ENCODE results near the gene IL17A.

The IL17A gene

DNA sequence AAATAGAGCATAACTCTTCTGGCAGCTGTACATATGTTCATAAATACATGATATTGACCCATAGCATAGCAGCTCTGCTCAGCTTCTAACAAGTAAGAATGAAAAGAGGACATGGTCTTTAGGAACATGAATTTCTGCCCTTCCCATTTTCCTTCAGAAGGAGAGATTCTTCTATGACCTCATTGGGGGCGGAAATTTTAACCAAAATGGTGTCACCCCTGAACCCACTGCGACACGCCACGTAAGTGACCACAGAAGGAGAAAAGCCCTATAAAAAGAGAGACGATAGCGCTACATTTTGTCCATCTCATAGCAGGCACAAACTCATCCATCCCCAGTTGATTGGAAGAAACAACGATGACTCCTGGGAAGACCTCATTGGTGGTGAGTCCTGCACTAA lies at the start of gene IL17A:
Gene IL17A, plus strand, starts transcription at position 301 of the 400 bp plus-strand sequence. Its CDS starts 57 bp downstream, at position 358.
- DNase-seq: no peak

- no peak for DNase-seq
Observed at GRCh38 chr6:52136934-52137467, 49.2 kb upstream of the IL17A start.

DNA sequence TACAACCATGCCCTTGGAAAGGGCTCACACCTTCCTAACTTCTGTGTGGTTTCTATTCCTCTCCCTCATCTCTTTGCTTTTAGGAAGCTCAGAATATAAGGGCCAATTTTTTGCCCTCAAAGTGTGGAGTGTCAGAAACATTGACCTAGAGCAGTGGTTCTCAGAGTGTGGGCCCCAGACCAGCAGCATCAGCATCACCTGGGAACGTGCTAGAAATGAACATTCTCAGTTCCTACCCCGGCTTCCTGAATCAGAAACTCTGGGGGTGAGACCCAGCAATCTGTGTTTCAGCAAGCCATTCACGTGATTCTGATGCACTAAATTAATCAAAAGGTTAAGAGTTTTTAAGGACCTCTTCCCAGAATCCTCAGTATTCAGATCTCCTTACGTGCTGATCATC lies 47.9 kb upstream of the IL17A start:
- DNase-seq: no peak

GRCh38 chr6:52139985-52140680 lies 46.0 kb upstream of the IL17A start:
- DNase-seq: no peak

DNA sequence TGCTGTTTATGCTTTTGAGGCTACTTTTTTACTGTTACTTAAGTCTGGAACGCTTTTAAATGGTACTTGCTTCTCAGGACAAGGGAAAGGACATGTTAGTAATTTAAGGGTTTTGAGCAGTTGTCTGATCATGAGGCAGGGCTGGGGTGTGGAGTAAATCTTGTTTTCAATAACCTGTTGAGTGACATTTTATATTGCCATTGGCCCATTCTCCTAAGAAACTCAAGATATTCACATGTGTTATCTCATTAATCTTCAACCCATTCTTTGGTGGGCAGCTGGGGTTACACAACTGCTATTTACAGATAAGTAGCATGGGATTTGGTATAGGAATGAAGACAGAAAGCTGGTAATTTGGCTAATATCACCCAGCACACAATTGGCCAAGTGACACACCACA lies 44.6 kb upstream of the IL17A start:
- DNase-seq: no peak

GRCh38 chr6:52142556-52142955 lies 43.6 kb upstream of the IL17A start:
- no peak for DNase-seq

GRCh38 chr6:52143551-52143950 lies 42.6 kb upstream of the IL17A start:
- no peak for DNase-seq

DNA sequence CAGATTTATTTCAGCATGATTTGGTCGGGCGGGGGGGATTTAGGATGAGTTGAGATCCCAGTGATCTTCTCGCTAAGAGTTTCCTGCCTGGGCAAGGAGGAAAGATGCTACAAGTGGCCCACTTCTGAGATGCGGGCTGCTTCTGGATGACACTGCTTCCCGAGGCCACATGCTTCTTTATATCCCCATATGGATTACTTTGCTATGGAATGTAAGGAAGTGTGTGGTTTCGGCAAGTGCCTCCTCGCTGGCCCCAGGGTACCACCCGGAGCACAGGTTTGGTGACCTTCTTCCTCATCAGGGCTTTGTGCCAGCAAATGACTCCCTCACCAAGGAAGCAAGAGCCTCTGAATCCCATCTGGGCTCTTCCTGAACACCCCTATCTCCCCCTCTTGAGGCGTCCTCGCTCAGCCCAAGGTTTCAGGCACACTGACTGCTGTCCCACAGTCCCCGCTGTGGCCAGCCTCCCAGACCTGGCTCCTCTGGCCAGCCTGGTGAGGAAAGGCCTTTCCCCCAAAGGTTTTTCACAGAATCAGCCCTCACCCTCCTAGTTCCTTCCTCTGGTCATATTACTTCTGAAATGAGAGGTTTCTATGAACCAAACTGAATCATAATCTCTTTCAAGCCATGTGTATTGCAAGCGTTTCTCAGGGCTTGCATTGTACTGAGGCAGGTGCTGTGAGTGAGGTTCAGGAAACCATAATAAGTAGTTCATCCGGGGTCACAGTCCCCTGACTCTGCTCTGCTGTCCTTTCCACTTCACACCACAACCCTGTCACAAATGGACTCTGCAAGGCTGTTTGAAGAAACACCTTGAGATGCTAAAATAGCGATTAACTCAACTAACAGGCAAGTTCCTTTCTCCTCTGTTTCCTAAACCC lies 41.7 kb upstream of the IL17A start:
- DNase-seq: no peak

DNA sequence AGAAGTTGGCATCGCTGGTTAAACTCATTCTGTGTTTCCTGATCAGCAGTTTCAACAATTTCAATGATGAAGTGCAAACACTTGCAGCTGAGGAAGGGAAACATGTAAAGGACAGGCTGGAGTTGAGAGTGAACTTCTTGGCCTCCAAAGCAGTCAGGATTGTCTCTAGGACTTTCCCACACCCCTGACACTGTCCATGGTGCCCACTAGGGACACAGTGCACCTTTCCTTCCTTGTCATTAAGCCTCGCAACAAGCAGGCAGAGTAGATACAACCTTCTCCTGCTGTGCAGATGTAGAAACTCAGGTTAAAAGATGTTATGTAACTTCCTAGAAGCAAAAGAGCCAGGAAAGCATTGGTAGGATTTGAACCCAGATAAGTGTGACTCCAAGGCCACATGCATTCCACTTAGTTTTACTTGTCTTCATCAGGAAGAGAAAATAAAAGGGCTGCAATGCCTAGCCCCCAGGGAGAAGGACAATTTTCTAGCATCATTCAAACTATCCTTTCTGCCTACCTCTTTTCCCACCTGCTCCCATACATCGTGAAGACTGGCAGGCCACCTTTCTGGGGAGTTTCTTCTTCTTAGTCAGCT lies 39.2 kb upstream of the IL17A start:
- no peak for DNase-seq

DNA sequence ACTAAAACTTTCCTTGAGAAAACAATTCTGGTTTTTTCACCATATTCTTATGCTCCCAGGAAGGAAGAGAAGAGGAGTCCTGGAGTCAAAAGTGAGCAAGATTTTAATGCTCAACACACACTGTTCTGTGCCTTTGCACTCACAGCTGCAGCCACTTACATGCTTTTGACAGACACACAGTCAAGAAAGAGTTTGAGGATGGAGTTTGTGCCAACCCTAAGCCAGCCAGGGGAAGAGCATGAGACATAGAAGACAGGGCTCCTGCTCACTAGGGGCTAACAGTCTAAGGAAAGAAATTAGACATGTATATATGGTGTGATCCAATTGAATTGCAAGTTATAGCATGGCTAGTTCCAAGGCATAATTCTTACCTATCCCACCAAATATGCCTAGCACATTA lies 37.1 kb upstream of the IL17A start:
- DNase-seq: no peak

GRCh38 chr6:52149949-52150348 lies 36.2 kb upstream of the IL17A start:
- no peak for DNase-seq

DNA sequence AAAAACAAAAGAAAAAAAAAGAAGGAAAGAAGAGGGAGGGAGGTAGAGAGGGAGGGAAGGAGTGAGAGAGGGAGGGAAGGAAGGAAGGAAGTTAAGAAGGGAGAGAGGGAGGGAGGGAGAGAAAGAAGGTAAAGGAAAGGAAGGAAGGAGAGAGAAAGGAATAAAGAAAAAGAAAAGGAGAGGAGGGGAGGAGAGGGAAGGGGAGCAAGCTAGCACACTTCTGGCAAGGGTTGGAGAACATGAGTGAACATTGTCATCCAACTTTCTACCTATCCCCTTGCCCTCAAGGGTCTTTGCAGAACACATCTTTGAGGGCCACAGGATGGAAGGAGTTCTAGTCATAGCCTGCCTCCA lies 34.1 kb upstream of the IL17A start:
- no peak for DNase-seq

- DNase-seq: no peak
Observed at GRCh38 chr6:52152711-52153160, 33.4 kb upstream of the IL17A start.

GRCh38 chr6:52154381-52154780 lies 31.8 kb upstream of the IL17A start:
- DNase-seq: no peak

DNA sequence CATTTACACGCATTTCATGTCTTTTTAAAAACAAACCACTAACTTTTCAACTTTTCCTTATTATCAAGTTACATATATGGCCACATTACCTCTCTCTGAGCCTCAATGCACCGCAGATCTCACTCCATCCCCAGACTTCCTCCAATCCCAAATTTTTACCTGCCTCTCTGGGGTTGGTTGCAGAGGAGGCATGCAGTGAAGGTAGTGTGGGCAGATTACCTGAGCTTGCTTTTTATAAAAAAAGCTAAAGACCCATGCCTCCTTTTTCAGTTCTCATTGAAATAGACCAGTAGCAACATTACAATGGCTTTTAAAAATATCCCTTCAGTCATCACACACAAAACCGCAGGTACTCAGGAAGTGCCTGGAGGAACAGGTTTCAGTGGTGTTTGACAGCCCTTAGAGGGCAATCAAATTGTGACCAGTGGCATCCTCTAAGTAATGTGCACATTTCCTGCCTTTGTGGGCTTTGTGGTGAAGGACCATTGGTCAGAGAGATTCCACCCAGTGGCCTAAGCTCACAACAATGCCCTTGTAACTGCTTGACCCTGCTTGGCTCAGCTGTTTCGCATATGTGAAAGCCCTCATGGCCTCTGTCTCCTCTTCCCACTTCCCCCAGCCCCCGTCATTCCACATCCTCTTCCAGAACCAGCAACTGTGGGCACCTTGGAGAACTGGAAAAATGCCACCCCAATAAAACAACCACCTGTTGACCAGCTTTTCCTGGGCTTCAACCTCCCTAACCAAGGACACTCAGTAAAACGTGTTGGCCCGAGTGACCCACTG lies 30.2 kb upstream of the IL17A start:
- DNase-seq: no peak

GRCh38 chr6:52157301-52157941 lies 28.8 kb upstream of the IL17A start:
- no peak for DNase-seq

GRCh38 chr6:52160472-52161104 lies 25.6 kb upstream of the IL17A start:
- no peak for DNase-seq

GRCh38 chr6:52161689-52162438 lies 24.3 kb upstream of the IL17A start:
- no peak for DNase-seq

DNA sequence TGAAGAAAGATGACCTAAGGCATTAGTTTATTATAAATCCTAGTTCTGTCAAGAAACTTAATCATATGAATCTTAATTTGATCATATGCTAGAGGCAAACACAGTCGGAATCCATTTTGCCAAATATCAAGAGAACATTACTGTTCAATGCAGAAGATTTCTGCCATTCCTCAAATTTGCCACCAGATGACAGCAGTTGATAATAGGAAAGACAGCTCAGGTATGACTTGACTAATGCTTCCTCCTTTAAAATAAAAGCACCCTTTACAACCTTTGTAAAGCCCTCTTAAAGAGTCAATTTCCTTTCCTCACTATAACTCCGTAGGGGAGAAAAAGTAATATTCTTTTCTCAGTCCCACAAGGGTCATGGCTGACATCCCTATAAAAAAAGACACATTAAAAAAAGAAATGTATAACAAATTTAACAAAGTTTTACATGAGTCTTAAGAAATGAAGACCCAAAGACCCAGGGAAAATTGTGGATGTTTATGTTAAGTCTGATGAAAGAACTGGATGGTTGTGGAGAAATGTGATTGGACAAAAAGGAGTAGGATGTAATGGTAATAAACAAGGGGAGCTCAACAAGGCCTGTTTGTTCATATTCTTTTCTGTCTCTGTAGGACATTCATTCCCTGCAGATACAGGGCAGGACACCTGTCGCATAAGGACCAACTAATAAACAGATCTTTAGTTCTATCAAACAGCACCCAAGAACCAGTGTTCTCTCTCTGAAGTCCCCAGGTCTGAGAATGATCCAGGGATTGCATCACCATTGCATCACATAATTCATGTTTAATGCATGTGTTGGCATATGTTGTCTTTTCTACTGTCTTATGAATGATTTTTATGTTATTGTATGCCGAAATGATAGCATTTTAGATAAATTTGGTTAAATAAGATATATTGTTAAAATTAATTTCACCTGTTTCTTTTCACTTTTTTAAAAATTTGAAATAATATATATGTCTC lies 23.0 kb upstream of the IL17A start:
- DNase-seq: no peak
